ENCODE results near the gene SNX2.

SNX2 gene

GRCh38 chr5:122831984-122832383 is 57.1 kb downstream of the SNX2 start:
- Histone ChIP-seq H3K27me3 (replicated peaks) (no peaks in the 10 kb centered on the region), H3K4me3 (ENCODE audit: low read depth, low read length) (no peak overlapping the region), H3K27ac (no peak overlapping the region), H3K36me3 (replicated peaks) (peaks cover 4% of the 10 kb centered on the region)
- DNase-seq: no peak
- in situ Hi-C loops (cut with HindIII; ENCODE audit: low pct_ligation_motif_present, low sequenced_read_pairs): no loop called here
- no peak for TF ChIP-seq CTCF (IDR thresholded peaks at IDR 0.05; ENCODE audit: low read depth, low read length, missing control alignments)

- Histone ChIP-seq H3K27me3 (replicated peaks) (no peaks in the 10 kb centered on the region), H3K27ac (no peak overlapping the region), H3K36me3 (replicated peaks) (no peaks in the 10 kb centered on the region), H3K4me3 (ENCODE audit: low read depth, low read length) (no peak overlapping the region)
- no peak for DNase-seq
- in situ Hi-C loops (cut with HindIII; ENCODE audit: low pct_ligation_motif_present, low sequenced_read_pairs): no loop called here
- no peak for TF ChIP-seq CTCF (IDR thresholded peaks at IDR 0.05; ENCODE audit: low read depth, low read length, missing control alignments)
These were observed 60.8 kb downstream of the SNX2 start for GRCh38 chr5:122835681-122836080.

- no peak overlapping the region for H3K27ac ChIP-seq
- in situ Hi-C loops (cut with HindIII; ENCODE audit: low pct_ligation_motif_present, low sequenced_read_pairs): no loop called here
These were observed 62.1 kb downstream of the SNX2 start for GRCh38 chr5:122836947-122837346.

GRCh38 chr5:122839731-122840130 is 64.9 kb downstream of the SNX2 start:
- Histone ChIP-seq H3K36me3 (replicated peaks) (no peaks in the 10 kb centered on the region), H3K27ac (no peak overlapping the region), H3K4me3 (ENCODE audit: low read depth, low read length) (no peak overlapping the region), H3K27me3 (replicated peaks) (no peaks in the 10 kb centered on the region)
- in situ Hi-C loops (cut with HindIII; ENCODE audit: low pct_ligation_motif_present, low sequenced_read_pairs): no loop called here
- DNase-seq: no peak
- TF ChIP-seq CTCF (IDR thresholded peaks at IDR 0.05; ENCODE audit: low read depth, low read length, missing control alignments): no peak

More at GRCh38 chr5:122836947-122837346, 62.1 kb downstream of the SNX2 start:
- H3K36me3 ChIP-seq (replicated peaks): no peaks in the 10 kb centered on the region
- no peak for DNase-seq
- TF ChIP-seq CTCF (IDR thresholded peaks at IDR 0.05; ENCODE audit: low read depth, low read length, missing control alignments): no peak
- no peaks in the 10 kb centered on the region for H3K27me3 ChIP-seq (replicated peaks)
- no peak overlapping the region for H3K4me3 ChIP-seq (ENCODE audit: low read depth, low read length)

GRCh38 chr5:122842016-122842580 is 67.2 kb downstream of the SNX2 start:
- H3K27me3 ChIP-seq (replicated peaks): no peaks in the 10 kb centered on the region
- in situ Hi-C loops (cut with HindIII; ENCODE audit: low pct_ligation_motif_present, low sequenced_read_pairs): no loop called here
- no peak for DNase-seq
- no peak overlapping the region for H3K27ac ChIP-seq
- no peaks in the 10 kb centered on the region for H3K36me3 ChIP-seq (replicated peaks)
- no peak for TF ChIP-seq CTCF (IDR thresholded peaks at IDR 0.05; ENCODE audit: low read depth, low read length, missing control alignments)
- H3K4me3 ChIP-seq (ENCODE audit: low read depth, low read length): no peak overlapping the region

Data from brain microvascular endothelial cell (primary cell).